OCI-M2 (cell line): ENCODE data around the gene GMNN.

Experiments used
- DNase-seq: peaks from one replicate; lab custom pipeline; 2025; ENCODE audit not compliant: unreplicated experiment; lab: John Stamatoyannopoulos, UW

GMNN gene

GRCh38 chr6:24799541-24799915 lies 24.8 kb downstream of the GMNN start:
- DNase-seq = no peak

- no peak for DNase-seq
Observed at GRCh38 chr6:24802271-24803059, 27.7 kb downstream of the GMNN start.

GRCh38 chr6:24807584-24807983 lies 32.8 kb downstream of the GMNN start:
- no peak for DNase-seq

GRCh38 chr6:24809728-24810127 lies 35.0 kb downstream of the GMNN start:
- no peak for DNase-seq

GRCh38 chr6:24818346-24818745 lies 43.6 kb downstream of the GMNN start:
- no peak for DNase-seq

- DNase-seq = no peak
Observed at GRCh38 chr6:24821860-24822444, 47.2 kb downstream of the GMNN start.

GRCh38 chr6:24822696-24823095 lies 48.0 kb downstream of the GMNN start:
- DNase-seq = no peak

GRCh38 chr6:24823185-24823584 lies 48.4 kb downstream of the GMNN start:
- DNase-seq = no peak

GRCh38 chr6:24824142-24824938 lies 49.6 kb downstream of the GMNN start:
- DNase-seq = no peak

- no peak for DNase-seq
Observed at GRCh38 chr6:24825130-24825630, 50.4 kb downstream of the GMNN start.

- no peak for DNase-seq
Observed at GRCh38 chr6:24827162-24827561, 52.4 kb downstream of the GMNN start.

GRCh38 chr6:24827970-24828369 lies 53.2 kb downstream of the GMNN start:
- DNase-seq = no peak

- no peak for DNase-seq
Observed at GRCh38 chr6:24829657-24830056, 54.9 kb downstream of the GMNN start.

GRCh38 chr6:24831771-24832716 lies 57.3 kb downstream of the GMNN start:
- no peak for DNase-seq

GRCh38 chr6:24832794-24833193 lies 58.1 kb downstream of the GMNN start:
- no peak for DNase-seq

GRCh38 chr6:24833711-24834386 lies 59.1 kb downstream of the GMNN start:
- no peak for DNase-seq
